ENCODE results near the gene ROBO1.

ROBO1 gene

GRCh38 chr3:79467721-79468120 lies 300.1 kb downstream of the ROBO1 start:
- no peak for DNase-seq (ENCODE audit: low spot score)

GRCh38 chr3:79461129-79461792 lies 306.5 kb downstream of the ROBO1 start:
- peak; percentile 8 for DNase-seq (ENCODE audit: low spot score)

GRCh38 chr3:79453600-79453999 lies 314.2 kb downstream of the ROBO1 start:
- no peak for DNase-seq (ENCODE audit: low spot score)

GRCh38 chr3:79436387-79436786 lies 331.4 kb downstream of the ROBO1 start:
- DNase-seq (ENCODE audit: low spot score) = no peak

- no peak for DNase-seq (ENCODE audit: low spot score)
Observed at GRCh38 chr3:79427081-79427480, 340.7 kb downstream of the ROBO1 start.

GRCh38 chr3:79424811-79425210 lies 343.0 kb downstream of the ROBO1 start:
- DNase-seq (ENCODE audit: low spot score) = no peak

GRCh38 chr3:79423417-79423816 lies 344.4 kb downstream of the ROBO1 start:
- DNase-seq (ENCODE audit: low spot score) = no peak

GRCh38 chr3:79421273-79421672 lies 346.5 kb downstream of the ROBO1 start:
- no peak for DNase-seq (ENCODE audit: low spot score)

GRCh38 chr3:79418855-79419621 lies 348.8 kb downstream of the ROBO1 start:
- DNase-seq (ENCODE audit: low spot score) = no peak

GRCh38 chr3:79415356-79415755 lies 352.4 kb downstream of the ROBO1 start:
- no peak for DNase-seq (ENCODE audit: low spot score)

- peak; percentile 33 for DNase-seq (ENCODE audit: low spot score)
Observed at GRCh38 chr3:79414806-79415205, 353.0 kb downstream of the ROBO1 start.

- DNase-seq (ENCODE audit: low spot score) = no peak
Observed at GRCh38 chr3:79414035-79414434, 353.8 kb downstream of the ROBO1 start.

GRCh38 chr3:79412537-79412936 lies 355.3 kb downstream of the ROBO1 start:
- DNase-seq (ENCODE audit: low spot score) = no peak

GRCh38 chr3:79410617-79411016 lies 357.2 kb downstream of the ROBO1 start:
- DNase-seq (ENCODE audit: low spot score) = no peak

GRCh38 chr3:79410136-79410535 lies 357.7 kb downstream of the ROBO1 start:
- no peak for DNase-seq (ENCODE audit: low spot score)

- DNase-seq (ENCODE audit: low spot score) = no peak
Observed at GRCh38 chr3:79406175-79406574, 361.6 kb downstream of the ROBO1 start.

GRCh38 chr3:79405183-79405582 lies 362.6 kb downstream of the ROBO1 start:
- DNase-seq (ENCODE audit: low spot score) = no peak

GRCh38 chr3:79396595-79396994 lies 371.2 kb downstream of the ROBO1 start:
- no peak for DNase-seq (ENCODE audit: low spot score)

GRCh38 chr3:79392479-79392878 lies 375.3 kb downstream of the ROBO1 start:
- no peak for DNase-seq (ENCODE audit: low spot score)

- DNase-seq (ENCODE audit: low spot score) = no peak
Observed at GRCh38 chr3:79390352-79390751, 377.4 kb downstream of the ROBO1 start.

GRCh38 chr3:79385211-79385610 lies 382.6 kb downstream of the ROBO1 start:
- no peak for DNase-seq (ENCODE audit: low spot score)

GRCh38 chr3:79383402-79384012 lies 384.3 kb downstream of the ROBO1 start:
- peak; percentile 2 for DNase-seq (ENCODE audit: low spot score)

GRCh38 chr3:79380581-79380980 lies 387.2 kb downstream of the ROBO1 start:
- no peak for DNase-seq (ENCODE audit: low spot score)
